ENCODE data around the gene SRSF8. TPM values are rescaled to one million over a fixed set of nuclear protein-coding genes. Genes with fewer than 3 reads are reported as not detected.

The SRSF8 gene
- total RNA-seq, 1 experiment from 2014 or later, result 31.0 TPM

- H3K9me3 ChIP-seq (ENCODE audit: control insufficient read depth in 1 of 2, insufficient read depth in 1 of 2, low read depth in 1 of 2, low read length in 2 of 2), result no peaks in the 10 kb centered on the region
- no peak overlapping the region for H2AFZ ChIP-seq (ENCODE audit: low read depth, low read length, poor library complexity, severe bottlenecking)
- DNase-seq (ENCODE audit: low read depth, low spot score) (no peak), ATAC-seq (no peak)
- H3K9ac ChIP-seq (ENCODE audit: low read length), result no peak overlapping the region
- no peaks in the 10 kb centered on the region for H4K20me1 ChIP-seq (ENCODE audit: insufficient read depth)
- CTCF ChIA-PET, result interaction anchor here (1.2 kb wide), 1 partner anchor 49 kb away, joined by 3 read pairs; no protein-coding TSS in a partner anchor
- peaks cover 41 to 49% of the 10 kb centered on the region in 2 experiments for H3K4me1 ChIP-seq (ENCODE audit: control insufficient read depth in 1 of 2, insufficient read depth in 2 of 2, low read length in 2 of 2)
- no peak overlapping the region for H3K4me3 ChIP-seq (replicated peaks in 1 of 2; ENCODE audit: low read depth in 1 of 2, low read length in 2 of 2)
- H3K4me2 ChIP-seq (ENCODE audit: low read length), result 0 out of 2 replicates have a peak overlapping the region, but pooled peaks have one; percentile 1
- H3K27me3 ChIP-seq (ENCODE audit: insufficient read depth, low read length), result no peaks in the 10 kb centered on the region
- no peaks in the 10 kb centered on the region for H3K9me2 ChIP-seq (ENCODE audit: insufficient read depth)
- no TSS peak for BruUV-seq (replicated peaks)
- H3K27ac ChIP-seq (ENCODE audit: low read depth, low read length), result no peak overlapping the region
- RAD21 ChIA-PET (ENCODE audit: low non-redundant PET in 1 of 2, low total read pairs in 2 of 2, uncharacterized antibody in 2 of 2, unreplicated experiment in 2 of 2), result no interaction called here
- intact Hi-C loops (cut with micrococcal nuclease), result no loop called here
- POLR2A ChIA-PET, result no interaction called here
- no peaks in the 10 kb centered on the region for H3K36me3 ChIP-seq (ENCODE audit: control insufficient read depth in 1 of 2, insufficient read depth in 2 of 2, low read length in 2 of 2)
- TF ChIP-seq JUND (IDR thresholded peaks at IDR 0.05) (no peak), EZH2phosphoT487 (IDR thresholded peaks at IDR 0.05; ENCODE audit: borderline replicate concordance) (no peak), SRF (IDR thresholded peaks at IDR 0.05; ENCODE audit: low read depth) (no peak), SP1 (IDR thresholded peaks at IDR 0.05; ENCODE audit: low read depth) (no peak)
- H3K79me2 ChIP-seq (ENCODE audit: insufficient read depth, low read length), result peaks cover 23% of the 10 kb centered on the region; the same call in 1 of the 2 replicates
Measured at GRCh38 chr11:95103701-95104100, 37.0 kb downstream of the SRSF8 start.

GRCh38 chr11:95104121-95104830 lies 37.6 kb downstream of the SRSF8 start:
- no peaks in the 10 kb centered on the region for H3K9me2 ChIP-seq (ENCODE audit: insufficient read depth)
- H3K4me3 ChIP-seq (replicated peaks in 1 of 2; ENCODE audit: low read depth in 1 of 2, low read length in 2 of 2), result no peak overlapping the region
- H4K20me1 ChIP-seq (ENCODE audit: insufficient read depth), result no peaks in the 10 kb centered on the region
- intact Hi-C loops (cut with micrococcal nuclease), result no loop called here
- no peak overlapping the region for H2AFZ ChIP-seq (ENCODE audit: low read depth, low read length, poor library complexity, severe bottlenecking)
- peaks cover 47 to 55% of the 10 kb centered on the region in 2 experiments for H3K4me1 ChIP-seq (ENCODE audit: control insufficient read depth in 1 of 2, insufficient read depth in 2 of 2, low read length in 2 of 2)
- H3K9me3 ChIP-seq (ENCODE audit: control insufficient read depth in 1 of 2, insufficient read depth in 1 of 2, low read depth in 1 of 2, low read length in 2 of 2), result no peaks in the 10 kb centered on the region
- H3K9ac ChIP-seq (ENCODE audit: low read length), result no peak overlapping the region
- POLR2A ChIA-PET, result interaction anchor here (0.8 kb wide), 1 partner anchor 380 kb away, joined by 4 read pairs; no protein-coding TSS in a partner anchor
- no peaks in the 10 kb centered on the region for H3K27me3 ChIP-seq (ENCODE audit: insufficient read depth, low read length)
- no peak overlapping the region for H3K27ac ChIP-seq (ENCODE audit: low read depth, low read length)
- peaks cover 21% of the 10 kb centered on the region; the same call in 1 of the 2 replicates for H3K79me2 ChIP-seq (ENCODE audit: insufficient read depth, low read length)
- DNase-seq (ENCODE audit: low read depth, low spot score) (no peak), ATAC-seq (no peak)
- no TSS peak for BruUV-seq (replicated peaks)
- CTCF ChIA-PET, result no interaction called here
- 0 out of 2 replicates have a peak overlapping the region, but pooled peaks have one; percentile 1 for H3K4me2 ChIP-seq (ENCODE audit: low read length)
- RAD21 ChIA-PET (ENCODE audit: low non-redundant PET in 1 of 2, low total read pairs in 2 of 2, uncharacterized antibody in 2 of 2, unreplicated experiment in 2 of 2), result no interaction called here
- H3K36me3 ChIP-seq (ENCODE audit: control insufficient read depth in 1 of 2, insufficient read depth in 2 of 2, low read length in 2 of 2), result no peaks in the 10 kb centered on the region
- no peak for TF ChIP-seq EZH2phosphoT487 (IDR thresholded peaks at IDR 0.05; ENCODE audit: borderline replicate concordance)
- TF ChIP-seq SIN3A (IDR thresholded peaks at IDR 0.05; ENCODE audit: low read depth), result no peak
- TF ChIP-seq SP1 (IDR thresholded peaks at IDR 0.05; ENCODE audit: low read depth), result no peak
- no peak for TF ChIP-seq ZBTB33 (IDR thresholded peaks at IDR 0.05; ENCODE audit: extremely low read depth, insufficient replicate concordance, low read length)
- TF ChIP-seq, protein P1, sequence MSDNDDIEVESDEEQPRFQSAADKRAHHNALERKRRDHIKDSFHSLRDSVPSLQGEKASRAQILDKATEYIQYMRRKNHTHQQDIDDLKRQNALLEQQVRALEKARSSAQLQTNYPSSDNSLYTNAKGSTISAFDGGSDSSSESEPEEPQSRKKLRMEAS (IDR thresholded peaks at IDR 0.05), result no peak
- TF ChIP-seq, protein P2, sequence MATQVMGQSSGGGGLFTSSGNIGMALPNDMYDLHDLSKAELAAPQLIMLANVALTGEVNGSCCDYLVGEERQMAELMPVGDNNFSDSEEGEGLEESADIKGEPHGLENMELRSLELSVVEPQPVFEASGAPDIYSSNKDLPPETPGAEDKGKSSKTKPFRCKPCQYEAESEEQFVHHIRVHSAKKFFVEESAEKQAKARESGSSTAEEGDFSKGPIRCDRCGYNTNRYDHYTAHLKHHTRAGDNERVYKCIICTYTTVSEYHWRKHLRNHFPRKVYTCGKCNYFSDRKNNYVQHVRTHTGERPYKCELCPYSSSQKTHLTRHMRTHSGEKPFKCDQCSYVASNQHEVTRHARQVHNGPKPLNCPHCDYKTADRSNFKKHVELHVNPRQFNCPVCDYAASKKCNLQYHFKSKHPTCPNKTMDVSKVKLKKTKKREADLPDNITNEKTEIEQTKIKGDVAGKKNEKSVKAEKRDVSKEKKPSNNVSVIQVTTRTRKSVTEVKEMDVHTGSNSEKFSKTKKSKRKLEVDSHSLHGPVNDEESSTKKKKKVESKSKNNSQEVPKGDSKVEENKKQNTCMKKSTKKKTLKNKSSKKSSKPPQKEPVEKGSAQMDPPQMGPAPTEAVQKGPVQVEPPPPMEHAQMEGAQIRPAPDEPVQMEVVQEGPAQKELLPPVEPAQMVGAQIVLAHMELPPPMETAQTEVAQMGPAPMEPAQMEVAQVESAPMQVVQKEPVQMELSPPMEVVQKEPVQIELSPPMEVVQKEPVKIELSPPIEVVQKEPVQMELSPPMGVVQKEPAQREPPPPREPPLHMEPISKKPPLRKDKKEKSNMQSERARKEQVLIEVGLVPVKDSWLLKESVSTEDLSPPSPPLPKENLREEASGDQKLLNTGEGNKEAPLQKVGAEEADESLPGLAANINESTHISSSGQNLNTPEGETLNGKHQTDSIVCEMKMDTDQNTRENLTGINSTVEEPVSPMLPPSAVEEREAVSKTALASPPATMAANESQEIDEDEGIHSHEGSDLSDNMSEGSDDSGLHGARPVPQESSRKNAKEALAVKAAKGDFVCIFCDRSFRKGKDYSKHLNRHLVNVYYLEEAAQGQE (IDR thresholded peaks at IDR 0.05; ENCODE audit: low read depth), result no peak
- no peak for TF ChIP-seq SRF (IDR thresholded peaks at IDR 0.05; ENCODE audit: low read depth)
- no peak for TF ChIP-seq POLR2A (IDR thresholded peaks at IDR 0.05; ENCODE audit: borderline replicate concordance, extremely low read depth, insufficient read depth, insufficient read length)
- no peak for TF ChIP-seq CTCF (IDR thresholded peaks at IDR 0.05 in 2 of 3, conservative IDR thresholded peaks at IDR 0.05 in 1 of 3; ENCODE audit: borderline replicate concordance in 1 of 3, insufficient read depth in 1 of 3, low read depth in 2 of 3, low read length in 2 of 3)
